Fibroblast of pulmonary artery (primary cell): ENCODE measurements around the gene PTBP2.
A peak's percentile ranks its signal among the peaks of the same experiment; 100 is the strongest.

Experiments used
- DNase-seq: peaks from one replicate; pipeline ENCODE4 v3.0.0-alpha.2; 2010; ENCODE audit warnings: low read depth
- H3K4me3 ChIP-seq: replicated peaks from 2 replicates; pipeline ENCODE4 v1.5.1; 2011; ENCODE audit warnings: low read depth, mild to moderate bottlenecking, control low read depth, low read length, moderate library complexity
- CTCF ChIP-seq: IDR thresholded peaks from 2 replicates; pipeline ENCODE4 v1.5.1; 2011; ENCODE audit warnings: mild to moderate bottlenecking, control low read depth, low read length, inconsistent platforms; ENCODE audit errors: missing control alignments

Gene PTBP2

GRCh38 chr1:96727860-96728259 lies 6.3 kb downstream of the PTBP2 start:
- TF ChIP-seq CTCF = no peak

DNA sequence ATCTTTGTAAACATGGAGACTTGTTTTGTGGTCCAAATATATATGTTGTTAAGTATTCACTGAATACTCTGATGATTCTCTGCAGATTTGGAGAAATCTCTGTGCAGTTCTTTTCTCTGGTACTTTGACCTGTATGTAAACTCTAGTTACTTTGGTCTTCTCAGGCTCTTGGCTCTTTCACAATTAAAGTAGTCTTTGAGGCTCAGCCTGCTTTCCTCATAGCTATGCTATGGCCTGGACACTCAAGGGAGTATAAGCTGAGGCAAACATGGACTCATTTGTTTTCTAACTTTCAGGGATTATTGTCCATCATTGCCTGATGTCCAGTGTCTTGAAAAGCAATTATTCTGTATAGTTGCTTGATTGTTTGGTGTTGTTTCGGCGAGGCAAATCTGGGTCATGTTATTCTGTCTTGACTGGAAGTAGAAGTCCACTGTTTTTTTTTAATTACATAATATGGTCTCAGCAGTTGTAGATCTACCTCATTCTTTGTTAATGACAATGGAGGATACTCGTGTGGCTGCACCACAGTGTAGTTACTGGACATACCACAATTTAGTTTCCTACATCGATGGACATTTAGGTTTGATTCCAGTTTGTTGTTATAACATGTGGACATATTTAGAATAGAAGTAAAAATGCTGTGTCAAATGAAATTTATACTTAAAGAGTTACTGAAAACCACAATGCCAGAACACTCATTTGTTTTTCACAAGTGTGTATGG lies 9.2 kb downstream of the PTBP2 start:
- peak; percentile 28 for DNase-seq
- TF ChIP-seq CTCF = no peak
- no peak overlapping the region for H3K4me3 ChIP-seq

More at GRCh38 chr1:96727860-96728259, 6.3 kb downstream of the PTBP2 start:
- DNase-seq = no peak
- H3K4me3 ChIP-seq = no peak overlapping the region

DNA sequence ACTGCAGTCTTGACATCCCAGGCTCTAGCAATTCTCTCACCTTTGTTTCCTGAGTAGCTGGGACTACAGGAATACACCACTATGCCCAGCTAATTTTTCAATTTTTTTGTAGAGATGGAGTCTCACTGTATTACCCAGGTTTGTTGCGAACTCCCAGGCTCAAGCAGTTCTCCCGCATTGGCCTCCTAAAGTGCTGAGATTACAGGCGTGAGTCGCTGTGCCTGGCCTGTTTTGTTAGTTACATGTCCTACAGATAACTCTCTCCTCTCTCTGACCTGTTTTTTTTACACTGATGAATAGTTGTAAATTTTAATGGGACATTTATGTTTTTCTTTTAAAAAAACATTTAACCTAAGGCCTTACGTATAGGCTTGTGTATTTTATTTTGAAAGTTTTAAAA lies 19.8 kb downstream of the PTBP2 start:
- TF ChIP-seq CTCF = no peak

DNA sequence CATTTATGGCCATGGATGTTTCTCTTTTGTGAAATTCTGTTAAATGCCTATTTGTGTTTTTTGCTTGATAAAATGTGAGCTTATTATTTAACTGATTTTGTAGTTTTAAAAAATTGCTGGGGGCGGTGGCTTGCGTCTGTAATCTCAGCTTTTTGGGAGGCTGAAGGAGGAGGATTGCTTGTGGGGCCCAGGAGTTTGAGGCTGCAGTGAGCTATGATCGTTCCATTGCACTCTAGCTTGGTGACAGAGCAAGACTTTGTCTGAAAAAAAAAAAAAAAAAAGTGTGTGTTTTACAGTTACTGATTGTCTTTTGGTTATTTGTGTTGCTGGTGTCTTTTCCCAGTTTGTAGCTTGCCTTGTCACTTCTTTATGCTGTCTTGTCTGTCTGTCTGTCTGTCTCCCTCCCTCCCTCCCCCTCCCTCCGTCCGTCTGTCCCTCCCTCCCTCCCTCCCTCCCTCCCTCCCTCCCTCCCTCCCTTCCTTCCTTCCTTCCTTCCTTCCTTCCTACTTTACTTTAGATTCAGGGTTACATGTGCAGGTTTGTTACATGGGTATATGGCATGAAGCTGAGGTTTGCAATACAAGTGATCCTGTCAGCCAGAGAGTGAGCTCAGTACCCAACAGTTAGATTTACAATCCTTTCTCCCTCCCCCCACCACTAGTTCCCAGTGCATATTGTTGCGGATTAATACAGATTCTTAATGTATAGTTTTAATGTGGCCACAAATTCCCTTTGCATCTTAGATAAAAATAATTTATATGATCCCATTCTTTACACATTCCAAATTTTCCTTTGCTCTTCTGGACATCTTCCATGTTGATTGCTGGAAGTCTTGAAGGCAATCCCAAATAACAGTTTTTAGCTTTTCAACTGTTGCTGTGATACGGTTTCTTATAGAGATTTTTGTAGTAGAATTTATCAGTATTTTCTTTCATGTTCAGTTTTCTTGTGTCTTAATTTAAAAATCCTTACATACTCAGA lies 25.1 kb downstream of the PTBP2 start:
- TF ChIP-seq CTCF = no peak
- H3K4me3 ChIP-seq = no peak overlapping the region
- DNase-seq = no peak

More for the DNA sequence above, 19.8 kb downstream of the PTBP2 start:
- H3K4me3 ChIP-seq = no peak overlapping the region
- DNase-seq = no peak

DNA sequence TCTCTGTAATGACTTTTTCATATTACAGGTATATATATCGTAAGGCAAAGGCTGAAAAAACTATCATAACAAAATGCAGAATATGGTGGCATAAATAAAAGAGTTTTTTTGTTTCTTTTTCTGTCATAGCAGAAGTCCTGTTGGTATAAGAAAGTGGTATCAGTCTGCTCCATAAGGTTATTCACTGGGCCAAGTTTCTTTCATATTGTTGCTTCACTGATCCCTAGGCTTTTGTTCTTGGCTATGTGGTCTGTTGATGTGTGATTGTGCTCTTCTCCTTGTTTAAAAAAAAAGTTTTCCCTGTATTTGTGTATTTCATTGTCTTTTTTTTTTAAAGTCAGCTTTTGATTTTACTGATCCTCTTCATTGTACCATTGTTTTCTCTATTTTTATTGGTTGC lies 26.0 kb downstream of the PTBP2 start:
- TF ChIP-seq CTCF = no peak
- H3K4me3 ChIP-seq = no peak overlapping the region
- peak; percentile 38 for DNase-seq

DNA sequence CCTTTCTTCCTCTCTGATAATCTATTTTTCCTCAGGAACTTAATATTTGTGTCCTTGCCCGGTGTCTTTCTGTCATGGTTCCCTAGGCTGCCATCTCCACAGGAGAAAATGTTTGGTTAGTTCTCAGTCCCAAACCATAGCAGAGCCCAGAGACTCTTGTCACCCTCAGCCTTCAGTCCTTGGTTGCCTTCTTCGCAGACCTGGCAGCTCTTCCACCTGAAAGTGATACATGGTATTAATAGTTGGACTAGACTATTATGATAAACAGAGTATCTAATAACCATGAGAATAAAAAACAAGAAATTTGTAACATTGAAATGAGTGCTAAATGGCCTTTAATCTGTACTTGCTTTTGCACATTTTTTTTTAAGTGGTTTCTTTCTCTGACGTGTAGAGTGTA lies 26.5 kb downstream of the PTBP2 start:
- no peak for TF ChIP-seq CTCF
- no peak overlapping the region for H3K4me3 ChIP-seq
- DNase-seq = no peak
